HepG2 (cell line): ENCODE measurements around the gene TPGS1. TPM values are rescaled to one million over a fixed set of nuclear protein-coding genes. Genes with fewer than 3 reads are reported as not detected.
A peak's percentile ranks its signal among the peaks of the same experiment; 100 is the strongest.

Experiments used
- ARNT2 ChIP-seq: sonication (generic); formaldehyde crosslinking; IDR thresholded peaks from 2 replicates; pipeline ENCODE4 v1.8.0; 2022; ENCODE audit warnings: mild to moderate bottlenecking, low read depth, missing genetic modification reagents, moderate library complexity
- GABPA ChIP-seq, 2 experiments: IDR thresholded peaks; 2 replicates each; pipeline ENCODE4 v1.6.1; 2011 to 2016; ENCODE audit warnings: low read depth in 2 of 2, low read length in 1 of 2, missing biosample characterization in 1 of 2, missing genetic modification characterization in 1 of 2
- HCFC1 ChIP-seq: fragments of 150-350 bp; IDR thresholded peaks from 2 replicates; pipeline ENCODE4 v1.6.1; 2014; ENCODE audit warnings: low read depth, low read length
- MYNN ChIP-seq: sonication (generic); formaldehyde crosslinking; IDR thresholded peaks from 2 replicates; pipeline ENCODE4 v1.4.0; 2020; ENCODE audit warnings: mild to moderate bottlenecking, low read depth, missing genetic modification reagents
- NFKB2 ChIP-seq: sonication (generic); formaldehyde crosslinking; IDR thresholded peaks from 2 replicates; pipeline ENCODE4 v1.4.0; 2020; ENCODE audit warnings: missing genetic modification reagents, borderline replicate concordance
- RFXANK ChIP-seq: IDR thresholded peaks from 2 replicates; pipeline ENCODE4 v1.6.1; 2016
- TGIF2 ChIP-seq: IDR thresholded peaks from 2 replicates; pipeline ENCODE4 v1.6.1; 2016; ENCODE audit warnings: control low read depth, missing compliant biosample characterization
- YY1 ChIP-seq: IDR thresholded peaks from 2 replicates; pipeline ENCODE4 v1.6.1; 2011; ENCODE audit warnings: low read length, low read depth, moderate library complexity, mild to moderate bottlenecking; ENCODE audit not compliant: insufficient read depth, insufficient replicate concordance
- ZFY ChIP-seq: sonication (generic); formaldehyde crosslinking; IDR thresholded peaks from 2 replicates; pipeline ENCODE4 v1.4.0; 2020; ENCODE audit warnings: missing genetic modification reagents
- ZMAT3 ChIP-seq: sonication (generic); formaldehyde crosslinking; conservative IDR thresholded peaks from 2 replicates; pipeline ENCODE4 v1.7.0; 2021; ENCODE audit warnings: missing genetic modification reagents
- ZNF253 ChIP-seq: sonication (generic); formaldehyde crosslinking; IDR thresholded peaks from 2 replicates; pipeline ENCODE4 v1.8.0; 2022; ENCODE audit warnings: mild to moderate bottlenecking, missing genetic modification reagents, borderline replicate concordance
- ZNF274 ChIP-seq: sonication (generic); formaldehyde crosslinking; IDR thresholded peaks from 2 replicates; pipeline ENCODE4 v1.5.1; 2020; ENCODE audit warnings: mild to moderate bottlenecking, missing genetic modification reagents
- ZNF337 ChIP-seq: sonication (generic); formaldehyde crosslinking; IDR thresholded peaks from 2 replicates; pipeline ENCODE4 v1.5.1; 2020; ENCODE audit warnings: missing genetic modification reagents, low read depth, mild to moderate bottlenecking, borderline replicate concordance
- ZNF496 ChIP-seq: sonication (generic); formaldehyde crosslinking; IDR thresholded peaks from 2 replicates; pipeline ENCODE4 v1.8.1; 2023; ENCODE audit warnings: mild to moderate bottlenecking, moderate library complexity, missing genetic modification reagents; ENCODE audit not compliant: insufficient replicate concordance
- ZNF883 ChIP-seq: sonication (generic); formaldehyde crosslinking; IDR thresholded peaks from 2 replicates; pipeline ENCODE4 v1.5.1; 2020; ENCODE audit warnings: mild to moderate bottlenecking, missing genetic modification reagents; ENCODE audit errors: not compliant biosample characterization
- ZNF891 ChIP-seq: sonication (generic); formaldehyde crosslinking; IDR thresholded peaks from 2 replicates; pipeline ENCODE4 v1.5.0; 2020; ENCODE audit warnings: mild to moderate bottlenecking, missing genetic modification reagents
- ZSCAN31 ChIP-seq: sonication (generic); formaldehyde crosslinking; IDR thresholded peaks from 2 replicates; pipeline ENCODE4 v1.5.0; 2020; ENCODE audit warnings: low read depth, mild to moderate bottlenecking, missing genetic modification reagents
- polyA plus RNA-seq, 8 experiments: library from polyadenylated mRNA; depleted of rRNA in 3 of 8; stranded (reverse) in 7 of 8; unstranded in 1 of 8; fragments of >200 nt; fragmentation: Illumina TruSeq in 4 of 8; extraction: Trizol in 4 of 8; gene quantifications; 2 replicates each; pipeline versions ENCODE4 v1.2.1 to v1.2.3, GENCODE V29; 2011 to 2016; ENCODE audit warnings: low read depth in 4 of 8, missing spikeins in 1 of 8, mixed read lengths in 1 of 8; ENCODE audit not compliant: insufficient read depth in 1 of 8
- total RNA-seq, 5 experiments: library from RNA; depleted of rRNA; stranded (reverse); fragments of >200 nt; fragmentation: Illumina TruSeq; extraction: Trizol; gene quantifications; 2 replicates each; pipeline ENCODE4 v1.2.3, GENCODE V29; 2016; ENCODE audit warnings: low read depth in 1 of 5
- TF ChIP-seq, protein P1 (sequence below): sonication (generic); formaldehyde crosslinking; IDR thresholded peaks from 2 replicates; pipeline ENCODE4 v1.8.0; 2022; ENCODE audit warnings: mild to moderate bottlenecking, missing genetic modification reagents; ENCODE audit not compliant: insufficient replicate concordance
- TF ChIP-seq, protein P2 (sequence below): sonication (generic); formaldehyde crosslinking; IDR thresholded peaks from 2 replicates; pipeline ENCODE4 v1.5.1; 2020; ENCODE audit warnings: mild to moderate bottlenecking, missing genetic modification reagents, borderline replicate concordance
- TF ChIP-seq, protein P3 (sequence below): sonication (generic); formaldehyde crosslinking; IDR thresholded peaks from 2 replicates; pipeline ENCODE4 v1.4.0; 2020; ENCODE audit warnings: missing genetic modification reagents
- TF ChIP-seq, protein P4 (sequence below): sonication (generic); formaldehyde crosslinking; IDR thresholded peaks from 2 replicates; pipeline ENCODE4 v1.5.0; 2020; ENCODE audit warnings: mild to moderate bottlenecking, missing genetic modification reagents

The TPGS1 gene
- total and polyA plus RNA-seq, 2 of the 13 experiments (the other 11 are each of a cell fraction or from before 2014, with no cell fraction given), result 1.1 to 6.2 TPM

DNA sequence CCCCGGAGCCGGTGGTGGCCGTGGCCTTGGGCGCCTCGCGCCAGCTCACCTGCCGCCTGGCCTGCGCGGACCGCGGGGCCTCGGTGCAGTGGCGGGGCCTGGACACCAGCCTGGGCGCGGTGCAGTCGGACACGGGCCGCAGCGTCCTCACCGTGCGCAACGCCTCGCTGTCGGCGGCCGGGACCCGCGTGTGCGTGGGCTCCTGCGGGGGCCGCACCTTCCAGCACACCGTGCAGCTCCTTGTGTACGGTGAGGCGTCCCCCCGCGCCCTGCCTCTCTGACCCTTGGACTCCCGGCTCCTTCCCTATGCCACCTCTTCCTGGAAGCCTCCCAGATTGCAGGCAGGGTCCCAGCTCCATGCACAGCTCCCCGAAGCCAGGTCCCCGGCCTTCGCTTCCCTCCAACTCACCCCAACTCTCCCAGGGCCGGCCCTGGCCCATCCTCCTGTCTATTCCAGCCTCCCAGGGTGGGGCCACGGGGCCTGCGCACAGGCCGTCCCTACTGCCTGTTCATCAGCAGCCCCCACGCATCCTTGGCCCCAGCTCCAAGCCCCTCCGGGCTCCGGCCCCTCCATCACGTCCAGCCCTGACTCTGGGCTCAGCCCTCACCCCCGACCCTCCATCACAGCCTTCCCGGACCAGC, 9.3 kb upstream of the TPGS1 start (continued):
- no peak; the same call in 1 of the 2 replicates for TF ChIP-seq NFKB2 (CRISPR knock-in tag)
- TF ChIP-seq ARNT2 (CRISPR knock-in tag), result peak; percentile 60; the same call in 1 of the 2 replicates
- no peak for TF ChIP-seq YY1
- TF ChIP-seq ZSCAN31, result 0 out of 2 replicates have a peak, but pooled peaks have one; percentile 36
- TF ChIP-seq GABPA (IDR thresholded peaks at IDR 0.05; ENCODE audit: low read depth, low read length), result no peak
- no peak for TF ChIP-seq GABPA (CRISPR knock-in tag; IDR thresholded peaks at IDR 0.05; ENCODE audit: low read depth)
- no peak for TF ChIP-seq TGIF2 (CRISPR knock-in tag)
- no peak for TF ChIP-seq HCFC1
- TF ChIP-seq, protein P1, sequence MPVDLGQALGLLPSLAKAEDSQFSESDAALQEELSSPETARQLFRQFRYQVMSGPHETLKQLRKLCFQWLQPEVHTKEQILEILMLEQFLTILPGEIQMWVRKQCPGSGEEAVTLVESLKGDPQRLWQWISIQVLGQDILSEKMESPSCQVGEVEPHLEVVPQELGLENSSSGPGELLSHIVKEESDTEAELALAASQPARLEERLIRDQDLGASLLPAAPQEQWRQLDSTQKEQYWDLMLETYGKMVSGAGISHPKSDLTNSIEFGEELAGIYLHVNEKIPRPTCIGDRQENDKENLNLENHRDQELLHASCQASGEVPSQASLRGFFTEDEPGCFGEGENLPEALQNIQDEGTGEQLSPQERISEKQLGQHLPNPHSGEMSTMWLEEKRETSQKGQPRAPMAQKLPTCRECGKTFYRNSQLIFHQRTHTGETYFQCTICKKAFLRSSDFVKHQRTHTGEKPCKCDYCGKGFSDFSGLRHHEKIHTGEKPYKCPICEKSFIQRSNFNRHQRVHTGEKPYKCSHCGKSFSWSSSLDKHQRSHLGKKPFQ, result no peak
- TF ChIP-seq ZNF496 (CRISPR knock-in tag), result no peak
- TF ChIP-seq, protein P2, sequence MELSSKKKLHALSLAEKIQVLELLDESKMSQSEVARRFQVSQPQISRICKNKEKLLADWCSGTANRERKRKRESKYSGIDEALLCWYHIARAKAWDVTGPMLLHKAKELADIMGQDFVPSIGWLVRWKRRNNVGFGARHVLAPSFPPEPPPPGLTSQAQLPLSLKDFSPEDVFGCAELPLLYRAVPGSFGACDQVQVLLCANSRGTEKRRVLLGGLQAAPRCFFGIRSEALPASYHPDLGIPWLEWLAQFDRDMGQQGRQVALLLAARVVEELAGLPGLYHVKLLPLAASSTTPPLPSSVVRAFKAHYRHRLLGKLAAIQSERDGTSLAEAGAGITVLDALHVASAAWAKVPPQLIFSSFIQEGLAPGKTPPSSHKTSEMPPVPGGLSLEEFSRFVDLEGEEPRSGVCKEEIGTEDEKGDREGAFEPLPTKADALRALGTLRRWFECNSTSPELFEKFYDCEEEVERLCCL (CRISPR knock-in tag), result no peak
- TF ChIP-seq ZMAT3 (CRISPR knock-in tag), result no peak
- TF ChIP-seq, protein P3, sequence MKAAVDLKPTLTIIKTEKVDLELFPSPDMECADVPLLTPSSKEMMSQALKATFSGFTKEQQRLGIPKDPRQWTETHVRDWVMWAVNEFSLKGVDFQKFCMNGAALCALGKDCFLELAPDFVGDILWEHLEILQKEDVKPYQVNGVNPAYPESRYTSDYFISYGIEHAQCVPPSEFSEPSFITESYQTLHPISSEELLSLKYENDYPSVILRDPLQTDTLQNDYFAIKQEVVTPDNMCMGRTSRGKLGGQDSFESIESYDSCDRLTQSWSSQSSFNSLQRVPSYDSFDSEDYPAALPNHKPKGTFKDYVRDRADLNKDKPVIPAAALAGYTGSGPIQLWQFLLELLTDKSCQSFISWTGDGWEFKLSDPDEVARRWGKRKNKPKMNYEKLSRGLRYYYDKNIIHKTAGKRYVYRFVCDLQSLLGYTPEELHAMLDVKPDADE, result no peak
- TF ChIP-seq MYNN (CRISPR knock-in tag), result no peak
- TF ChIP-seq ZFY (CRISPR knock-in tag), result peak; percentile 72
- peak; percentile 18 for TF ChIP-seq ZNF883 (CRISPR knock-in tag)
- no peak for TF ChIP-seq ZNF274
- TF ChIP-seq RFXANK (CRISPR knock-in tag), result no peak
- TF ChIP-seq ZNF337 (CRISPR knock-in tag), result no peak
- TF ChIP-seq, protein P4, sequence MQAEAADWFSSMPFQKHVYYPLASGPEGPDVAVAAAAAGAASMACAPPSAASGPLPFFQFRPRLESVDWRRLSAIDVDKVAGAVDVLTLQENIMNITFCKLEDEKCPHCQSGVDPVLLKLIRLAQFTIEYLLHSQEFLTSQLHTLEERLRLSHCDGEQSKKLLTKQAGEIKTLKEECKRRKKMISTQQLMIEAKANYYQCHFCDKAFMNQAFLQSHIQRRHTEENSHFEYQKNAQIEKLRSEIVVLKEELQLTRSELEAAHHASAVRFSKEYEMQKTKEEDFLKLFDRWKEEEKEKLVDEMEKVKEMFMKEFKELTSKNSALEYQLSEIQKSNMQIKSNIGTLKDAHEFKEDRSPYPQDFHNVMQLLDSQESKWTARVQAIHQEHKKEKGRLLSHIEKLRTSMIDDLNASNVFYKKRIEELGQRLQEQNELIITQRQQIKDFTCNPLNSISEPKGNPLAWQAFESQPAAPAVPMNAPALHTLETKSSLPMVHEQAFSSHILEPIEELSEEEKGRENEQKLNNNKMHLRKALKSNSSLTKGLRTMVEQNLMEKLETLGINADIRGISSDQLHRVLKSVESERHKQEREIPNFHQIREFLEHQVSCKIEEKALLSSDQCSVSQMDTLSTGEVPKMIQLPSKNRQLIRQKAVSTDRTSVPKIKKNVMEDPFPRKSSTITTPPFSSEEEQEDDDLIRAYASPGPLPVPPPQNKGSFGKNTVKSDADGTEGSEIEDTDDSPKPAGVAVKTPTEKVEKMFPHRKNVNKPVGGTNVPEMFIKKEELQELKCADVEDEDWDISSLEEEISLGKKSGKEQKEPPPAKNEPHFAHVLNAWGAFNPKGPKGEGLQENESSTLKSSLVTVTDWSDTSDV (CRISPR knock-in tag), result 0 out of 2 replicates have a peak, but pooled peaks have one; percentile 24
- no peak for TF ChIP-seq ZNF253 (CRISPR knock-in tag)
- peak; percentile 64; the same call in 1 of the 2 replicates for TF ChIP-seq ZNF891 (CRISPR knock-in tag)
